ENCODE measurements around the gene RBM34. TPM values are rescaled to one million over a fixed set of nuclear protein-coding genes. Genes with fewer than 3 reads are reported as not detected.
"Not testable (repeated sequence)": the region's sequence is repeated elsewhere in the genome, so short reads cannot be mapped to it uniquely, and the experiment has no call there.

RBM34 gene
- total RNA-seq, 2 experiments from 2014 or later, result 108 to 120 TPM

GRCh38 chr1:235100194-235100772, 60.8 kb downstream of the RBM34 start:
- H3K36me3 Mint-ChIP-seq, result peaks cover 3% of the 10 kb centered on the region
- H3K27me3 Mint-ChIP-seq, result no peaks in the 10 kb centered on the region
- intact Hi-C loops (cut with micrococcal nuclease), result loop anchor here (5.0 kb wide), 1 partner anchor 402 kb away; the partner anchor contains the start of gene B3GALNT2
- ChIA-PET POLR2A (no interaction called here), CTCF (no interaction called here)
- peaks cover 22% of the 10 kb centered on the region for H3K4me1 Mint-ChIP-seq (ENCODE audit: low read depth)
- no peak for DNase-seq
- H3K9me3 Mint-ChIP-seq, result no peaks in the 10 kb centered on the region
- H3K4me3 Mint-ChIP-seq, result no peak overlapping the region
- H3K27ac Mint-ChIP-seq, result no peak overlapping the region

- H3K27ac Mint-ChIP-seq, result no peak overlapping the region
- H3K9me3 Mint-ChIP-seq, result no peaks in the 10 kb centered on the region
- H3K4me1 Mint-ChIP-seq (ENCODE audit: low read depth), result peaks cover 11% of the 10 kb centered on the region
- H3K27me3 Mint-ChIP-seq, result no peaks in the 10 kb centered on the region
- intact Hi-C loops (cut with micrococcal nuclease), result no loop called here
- peaks cover 3% of the 10 kb centered on the region for H3K36me3 Mint-ChIP-seq
- POLR2A ChIA-PET, result no interaction called here
- no peak for DNase-seq
- no peak overlapping the region for H3K4me3 Mint-ChIP-seq
- CTCF ChIA-PET, result interaction anchor here (0.5 kb wide), 1 partner anchor 57 kb away, joined by 3 read pairs; no protein-coding TSS in a partner anchor
Observed at GRCh38 chr1:235098991-235099390, 62.1 kb downstream of the RBM34 start.

- intact Hi-C loops (cut with micrococcal nuclease), result no loop called here
Observed at GRCh38 chr1:235098547-235098946, 62.5 kb downstream of the RBM34 start.

GRCh38 chr1:235097501-235097900, 63.5 kb downstream of the RBM34 start:
- H3K9me3 Mint-ChIP-seq; H3K4me3 Mint-ChIP-seq; intact Hi-C loops (cut with micrococcal nuclease); H3K4me1 Mint-ChIP-seq (ENCODE audit: low read depth); H3K27me3 Mint-ChIP-seq; H3K27ac Mint-ChIP-seq; H3K36me3 Mint-ChIP-seq; CTCF ChIA-PET; DNase-seq: not testable (repeated sequence)
- POLR2A ChIA-PET, result interaction anchor here (0.6 kb wide), 1 partner anchor 119 kb away, joined by 3 read pairs; no protein-coding TSS in a partner anchor

More at GRCh38 chr1:235098547-235098946, 62.5 kb downstream of the RBM34 start:
- CTCF ChIA-PET, result interaction anchor here (0.5 kb wide), 1 partner anchor 57 kb away, joined by 3 read pairs; no protein-coding TSS in a partner anchor
- Mint-ChIP-seq H3K27me3 (no peaks in the 10 kb centered on the region), H3K9me3 (no peaks in the 10 kb centered on the region), H3K27ac (no peak overlapping the region), H3K4me1 (ENCODE audit: low read depth) (peaks cover 11% of the 10 kb centered on the region), H3K36me3 (no peaks in the 10 kb centered on the region), H3K4me3 (no peak overlapping the region)
- POLR2A ChIA-PET, result no interaction called here
- DNase-seq, result no peak

GRCh38 chr1:235095938-235096562, 65.0 kb downstream of the RBM34 start:
- POLR2A ChIA-PET, result no interaction called here

GRCh38 chr1:235093696-235094592, 67.1 kb downstream of the RBM34 start:
- peak; percentile 90 for DNase-seq
- H3K4me3 Mint-ChIP-seq, result no peak overlapping the region
- H3K9me3 Mint-ChIP-seq, result no peaks in the 10 kb centered on the region
- ChIA-PET POLR2A (interaction anchor here (0.5 kb wide), 1 partner anchor 31 kb away, joined by 5 read pairs; no protein-coding TSS in a partner anchor), CTCF (interaction anchor here (0.6 to 3.2 kb wide), 16 partner anchors 8 to 584 kb away, joined by 3 to 32 read pairs (median 3); partner anchors contain the start of gene TOMM20)
- H3K36me3 Mint-ChIP-seq, result no peaks in the 10 kb centered on the region
- peaks cover 14% of the 10 kb centered on the region for H3K4me1 Mint-ChIP-seq (ENCODE audit: low read depth)
- intact Hi-C loops (cut with micrococcal nuclease), result loop anchor here (1.0 kb wide), 1 partner anchor 323 kb away; no protein-coding TSS in a partner anchor
- H3K27ac Mint-ChIP-seq, result no peak overlapping the region
- no peaks in the 10 kb centered on the region for H3K27me3 Mint-ChIP-seq

More at GRCh38 chr1:235095938-235096562, 65.0 kb downstream of the RBM34 start:
- intact Hi-C loops (cut with micrococcal nuclease), result no loop called here
- no peaks in the 10 kb centered on the region for H3K36me3 Mint-ChIP-seq
- no peak for DNase-seq
- no peak overlapping the region for H3K4me3 Mint-ChIP-seq
- H3K27me3 Mint-ChIP-seq, result no peaks in the 10 kb centered on the region
- no peaks in the 10 kb centered on the region for H3K9me3 Mint-ChIP-seq
- peaks cover 8% of the 10 kb centered on the region for H3K4me1 Mint-ChIP-seq (ENCODE audit: low read depth)
- no peak overlapping the region for H3K27ac Mint-ChIP-seq
- CTCF ChIA-PET, result interaction anchor here (1.0 to 3.2 kb wide), 6 partner anchors 9 to 324 kb away, joined by 3 to 32 read pairs (median 4); partner anchors contain the start of gene RBM34

GRCh38 chr1:235093013-235093695, 67.9 kb downstream of the RBM34 start:
- Mint-ChIP-seq H3K27me3 (no peaks in the 10 kb centered on the region), H3K36me3 (no peaks in the 10 kb centered on the region), H3K4me1 (ENCODE audit: low read depth) (peaks cover 14% of the 10 kb centered on the region), H3K9me3 (no peaks in the 10 kb centered on the region), H3K4me3 (no peak overlapping the region), H3K27ac (no peak overlapping the region)
- intact Hi-C loops (cut with micrococcal nuclease), result no loop called here
- ChIA-PET CTCF (interaction anchor here (0.6 to 2.4 kb wide), 14 partner anchors 9 to 784 kb away, joined by 3 to 22 read pairs (median 3); partner anchors contain the start of gene TOMM20), POLR2A (no interaction called here)
- peak; percentile 15 for DNase-seq

- CTCF ChIA-PET; H3K27ac Mint-ChIP-seq; H3K36me3 Mint-ChIP-seq; H3K9me3 Mint-ChIP-seq; DNase-seq; POLR2A ChIA-PET; H3K4me3 Mint-ChIP-seq; intact Hi-C loops (cut with micrococcal nuclease); H3K27me3 Mint-ChIP-seq: not testable (repeated sequence)
- peaks cover 14% of the 10 kb centered on the region for H3K4me1 Mint-ChIP-seq (ENCODE audit: low read depth)
Observed at GRCh38 chr1:235092415-235092814, 68.6 kb downstream of the RBM34 start.

GRCh38 chr1:235092045-235092406, 69.0 kb downstream of the RBM34 start:
- intact Hi-C loops (cut with micrococcal nuclease); POLR2A ChIA-PET: not testable (repeated sequence)

GRCh38 chr1:235091319-235092044, 69.6 kb downstream of the RBM34 start:
- H3K36me3 Mint-ChIP-seq; H3K27ac Mint-ChIP-seq; H3K27me3 Mint-ChIP-seq; H3K9me3 Mint-ChIP-seq; POLR2A ChIA-PET; intact Hi-C loops (cut with micrococcal nuclease); H3K4me3 Mint-ChIP-seq; DNase-seq: not testable (repeated sequence)
- H3K4me1 Mint-ChIP-seq (ENCODE audit: low read depth), result peaks cover 14% of the 10 kb centered on the region
- CTCF ChIA-PET, result interaction anchor here (0.6 to 0.8 kb wide), 3 partner anchors 135 to 774 kb away, joined by 3 read pairs; no protein-coding TSS in a partner anchor

More at GRCh38 chr1:235092045-235092406, 69.0 kb downstream of the RBM34 start:
- CTCF ChIA-PET, result interaction anchor here (0.6 kb wide), 2 partner anchors 136 to 138 kb away, joined by 3 read pairs; no protein-coding TSS in a partner anchor
- not testable (repeated sequence) for H3K27me3 Mint-ChIP-seq, H3K9me3 Mint-ChIP-seq, DNase-seq, H3K4me3 Mint-ChIP-seq, H3K27ac Mint-ChIP-seq, H3K36me3 Mint-ChIP-seq
- H3K4me1 Mint-ChIP-seq (ENCODE audit: low read depth), result peaks cover 14% of the 10 kb centered on the region

Measured in activated CD4-positive, alpha-beta memory T cell treated with anti-CD3 and anti-CD28 coated beads for 36 hours (primary cell).